NCI-H1105 (cell line): Measurements from ENCODE around the gene PPFIA4.
"Not testable (repeated sequence)": the region's sequence is repeated elsewhere in the genome, so short reads cannot be mapped to it uniquely, and the experiment has no call there.

Experiments
- DNase-seq: peaks from one replicate; lab custom pipeline; 2025; lab: John Stamatoyannopoulos, UW

PPFIA4 gene

DNA sequence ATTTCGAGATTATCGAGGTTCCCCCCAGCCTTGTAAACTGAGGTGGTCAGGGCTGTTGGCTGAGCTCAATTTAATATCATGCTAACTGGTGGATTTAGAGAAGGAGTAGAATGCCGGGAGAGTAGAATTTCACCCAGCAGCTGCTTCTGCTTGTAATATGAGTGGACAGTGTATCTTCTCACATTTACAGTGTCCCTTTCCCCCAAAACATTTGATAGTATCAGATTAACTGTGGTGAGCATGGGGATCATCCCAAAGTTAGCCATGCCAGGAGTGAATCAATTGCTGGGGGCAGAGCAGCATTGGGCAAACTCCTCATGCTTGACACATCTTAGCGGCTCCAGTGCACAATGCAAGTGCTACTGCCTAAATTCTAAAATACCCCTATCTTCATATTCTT, 9.2 kb upstream of the PPFIA4 start:
- DNase-seq: no peak

DNA sequence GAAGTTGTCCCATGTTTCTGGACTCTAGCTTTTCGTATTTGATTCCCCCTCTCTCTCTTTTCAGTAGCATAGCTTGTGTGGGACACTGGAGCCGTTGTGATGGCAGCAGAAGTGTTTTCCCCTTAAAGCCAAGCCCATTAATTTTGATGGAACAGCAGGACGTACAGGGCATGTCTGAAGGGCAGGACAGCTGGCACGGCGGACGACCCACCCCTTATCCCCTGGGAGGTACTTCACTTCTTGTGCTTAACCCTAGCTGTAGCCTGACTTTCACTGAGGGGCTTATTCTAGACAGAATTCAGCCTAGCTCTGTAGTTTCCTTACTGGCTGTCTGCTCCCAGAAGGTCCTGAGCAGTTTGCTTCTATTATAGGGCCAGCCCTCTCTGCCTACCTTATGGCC, 8.6 kb upstream of the PPFIA4 start:
- no peak for DNase-seq

DNA sequence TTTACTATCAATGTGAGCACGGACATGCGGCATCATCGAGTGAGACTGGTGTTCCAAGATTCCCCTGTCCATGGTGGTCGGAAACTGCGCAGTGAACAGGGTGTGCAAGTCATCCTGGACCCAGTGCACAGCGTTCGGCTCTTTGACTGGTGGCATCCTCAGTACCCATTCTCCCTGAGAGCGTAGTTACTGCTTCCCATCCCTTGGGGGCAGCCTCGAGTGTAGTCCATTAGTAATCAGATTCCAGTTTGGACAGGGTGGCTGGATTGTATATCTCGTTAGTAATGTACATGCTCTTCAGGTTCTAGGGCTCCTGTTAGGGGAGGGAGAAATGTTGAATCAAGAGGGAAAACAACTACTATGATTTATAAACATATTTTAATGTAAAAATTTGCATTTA, 3.4 kb upstream of the PPFIA4 start:
- not testable (repeated sequence) for DNase-seq

DNA sequence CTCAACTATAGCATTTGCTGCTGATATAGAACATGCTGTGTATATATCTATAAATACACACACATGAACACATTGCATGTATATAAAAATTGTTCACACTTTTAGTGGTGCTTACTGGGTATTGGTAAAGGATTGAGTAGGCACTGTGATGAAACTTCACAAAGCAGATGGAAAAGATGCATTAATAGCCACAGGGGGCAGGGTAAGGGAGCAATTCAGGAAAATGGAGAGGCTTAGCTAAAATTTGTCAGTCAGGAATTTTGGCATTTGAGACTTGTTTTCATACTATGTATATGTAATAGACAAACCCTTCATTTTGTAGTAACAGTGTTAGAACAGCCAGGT, 633 bp upstream of the PPFIA4 start:
- DNase-seq: no peak

DNA sequence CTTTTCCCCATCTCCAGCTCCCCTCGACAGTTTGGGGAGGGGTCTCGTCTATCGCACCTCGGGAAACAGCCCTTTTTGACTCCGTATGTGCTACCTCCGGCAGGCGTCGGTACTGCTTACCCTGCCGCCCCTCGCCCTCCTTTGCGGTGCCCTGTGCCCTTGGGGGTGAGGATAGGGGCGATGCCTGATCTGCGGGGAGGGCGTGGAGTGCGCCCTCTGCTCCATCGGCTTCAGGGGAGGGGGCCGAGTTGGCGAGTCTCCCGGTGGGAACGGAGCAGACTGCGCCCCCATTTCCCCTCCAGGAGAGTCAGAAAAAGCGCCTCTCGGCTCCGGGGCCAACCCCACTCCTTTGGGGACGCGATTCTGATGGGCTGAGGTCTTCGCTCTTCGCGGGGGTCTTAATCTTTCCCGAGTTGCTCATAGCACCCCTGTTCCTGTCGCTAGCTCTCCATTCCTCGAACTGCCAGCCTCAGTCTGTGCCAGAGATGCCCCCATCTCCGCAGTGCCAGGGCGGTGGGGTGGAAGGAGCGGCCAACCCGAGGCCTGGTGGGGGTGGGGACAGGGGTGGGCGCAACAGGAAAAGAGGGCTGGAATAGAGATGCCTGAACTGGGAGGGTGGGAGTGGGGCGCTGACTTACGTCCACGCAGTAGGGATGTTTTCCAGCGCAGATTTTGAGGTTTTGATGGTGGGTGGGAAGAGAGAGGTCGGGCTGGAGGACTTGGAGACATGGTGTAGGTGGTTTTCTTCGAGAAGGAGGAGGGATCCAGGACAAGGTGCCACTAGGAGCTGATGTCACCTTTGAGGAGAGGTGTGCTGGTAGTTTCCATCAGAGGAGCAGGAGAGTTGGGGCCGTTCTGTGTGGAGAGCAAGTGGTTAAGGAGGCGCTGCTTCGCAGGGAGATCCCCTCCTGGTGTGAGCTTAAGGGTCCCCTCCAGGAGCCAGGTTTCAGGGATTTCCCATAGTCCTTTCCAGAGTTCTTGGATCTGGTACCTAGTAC, 674 bp downstream of the PPFIA4 start:
- no peak for DNase-seq

DNA sequence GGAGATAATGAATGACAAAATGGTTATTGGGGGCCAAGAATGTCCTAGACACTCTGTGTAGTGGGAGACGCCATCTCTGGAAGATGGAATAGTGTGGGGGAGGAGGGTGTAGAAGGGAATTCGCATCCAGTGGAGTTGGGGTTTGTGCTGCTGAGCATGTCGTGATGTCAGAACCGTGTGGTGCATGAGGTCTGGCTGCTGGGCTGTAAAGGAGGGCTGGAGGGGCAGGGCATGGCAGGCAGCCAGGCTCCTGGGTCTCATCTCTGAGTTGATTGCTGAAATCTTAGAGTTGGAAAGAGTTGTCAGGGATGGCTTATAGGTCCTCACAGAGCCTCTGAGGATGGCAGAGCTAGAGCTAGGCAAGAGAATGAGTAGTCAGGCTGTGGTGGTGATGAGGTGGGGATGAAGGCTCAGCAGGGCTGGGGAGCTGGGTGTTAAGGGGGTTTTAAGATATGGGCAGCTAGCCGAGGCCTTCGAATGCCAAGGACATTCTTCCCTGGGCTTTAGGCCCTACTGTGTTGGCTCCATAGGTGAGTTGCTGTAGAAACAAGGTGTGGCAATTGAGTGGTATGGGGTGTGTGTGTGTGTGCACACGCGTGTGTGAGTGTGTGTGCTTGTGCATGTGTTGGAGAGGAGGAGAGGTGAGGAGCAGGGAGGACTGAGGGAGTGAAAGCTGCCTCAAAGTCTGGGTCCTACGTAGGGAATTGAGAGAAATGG, 1.9 kb downstream of the PPFIA4 start:
- DNase-seq: no peak

DNA sequence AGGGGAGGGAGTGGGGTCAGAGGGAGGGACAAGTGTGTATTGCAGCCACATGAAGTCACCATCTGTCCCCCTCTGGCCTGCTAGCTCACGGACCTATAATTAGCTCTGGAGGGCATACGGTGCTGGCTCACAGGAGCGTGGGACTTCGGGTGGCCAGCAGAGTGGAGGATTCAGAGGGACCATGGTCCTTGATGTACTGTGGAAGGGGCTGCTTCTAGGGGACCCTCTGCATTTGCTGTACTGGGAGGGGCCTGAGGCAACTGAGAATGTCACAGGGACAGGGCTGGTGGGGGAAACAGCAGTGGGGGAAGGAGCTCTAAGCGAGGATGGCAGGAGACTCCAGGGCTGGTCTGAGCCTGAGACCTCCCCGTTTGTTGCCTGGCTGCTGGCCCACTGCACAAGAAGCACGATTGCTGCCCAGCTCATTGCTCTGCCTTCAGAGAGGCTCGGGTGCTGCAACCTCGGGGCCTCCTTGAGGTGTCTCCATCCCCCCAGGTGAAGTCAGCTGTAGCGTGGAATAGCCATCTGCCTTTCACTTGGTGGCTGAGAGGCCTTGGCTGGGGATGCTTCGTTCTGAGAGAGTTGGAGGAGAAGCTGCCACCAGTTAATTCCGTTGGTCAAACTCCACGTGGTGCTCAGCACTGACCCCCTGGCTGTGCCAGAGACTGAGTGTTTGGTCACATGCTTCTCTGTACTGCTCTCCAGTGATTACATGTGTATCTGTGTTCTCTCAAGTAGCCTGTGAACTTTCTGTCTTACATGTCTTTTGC, 2.7 kb downstream of the PPFIA4 start:
- DNase-seq: no peak

DNA sequence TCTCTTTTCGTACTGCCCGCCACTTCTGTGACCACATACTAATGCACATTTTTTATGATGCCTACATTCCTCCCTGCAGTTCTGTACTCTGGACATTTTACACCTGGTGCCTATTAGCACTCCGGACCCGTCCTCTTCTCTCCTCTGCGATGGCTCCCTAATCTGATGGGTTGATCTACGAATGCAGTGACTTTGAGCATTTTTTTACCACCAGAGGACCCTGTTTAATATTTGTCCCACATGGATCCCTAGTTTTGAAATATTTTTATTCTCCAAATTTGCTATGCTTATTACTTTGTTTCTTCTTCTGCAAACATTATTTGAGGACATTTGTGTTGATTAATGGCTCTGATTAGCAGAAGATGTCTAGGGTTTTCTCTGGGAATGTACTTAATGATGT, 5.2 kb downstream of the PPFIA4 start:
- DNase-seq: no peak

DNA sequence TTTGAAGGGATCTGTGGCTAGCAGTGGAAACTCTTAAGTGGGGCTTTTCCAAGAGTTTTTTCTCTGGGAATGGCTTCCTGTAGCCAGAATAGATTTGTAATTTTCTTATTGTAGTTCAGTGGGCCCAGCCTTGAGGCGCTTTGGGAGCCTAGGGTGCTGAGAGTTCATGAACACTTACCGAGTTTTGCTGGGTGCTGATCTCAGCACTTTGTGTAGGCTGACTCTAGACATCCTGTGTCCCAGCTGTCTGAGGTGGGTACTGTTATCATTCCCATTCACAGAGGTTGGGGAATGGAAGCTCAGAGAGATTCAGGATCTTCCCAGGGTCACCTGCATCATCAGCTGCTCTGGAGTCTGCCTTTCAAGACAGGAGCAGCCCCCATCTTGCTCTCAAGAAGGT, 7.0 kb downstream of the PPFIA4 start:
- no peak for DNase-seq

DNA sequence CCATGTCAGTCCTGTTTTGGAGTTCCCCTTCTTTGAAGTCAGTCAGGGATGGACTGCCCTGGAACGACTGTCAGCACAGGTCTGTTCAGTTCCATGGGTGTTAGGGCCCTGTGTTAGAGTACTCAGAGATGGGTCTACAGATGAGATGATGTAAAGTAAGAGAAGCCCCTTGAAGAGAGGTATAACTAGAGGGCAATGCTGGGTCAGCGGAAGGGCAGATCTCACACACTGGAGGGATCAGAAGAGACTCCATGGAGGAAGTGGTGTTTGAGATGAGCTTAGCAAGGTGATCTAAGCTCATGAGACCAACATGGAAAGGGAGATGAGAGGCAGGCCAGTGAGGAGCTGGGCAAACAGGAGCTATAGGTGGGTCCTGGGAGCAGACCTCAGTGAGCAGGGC, 7.6 kb downstream of the PPFIA4 start:
- no peak for DNase-seq

DNA sequence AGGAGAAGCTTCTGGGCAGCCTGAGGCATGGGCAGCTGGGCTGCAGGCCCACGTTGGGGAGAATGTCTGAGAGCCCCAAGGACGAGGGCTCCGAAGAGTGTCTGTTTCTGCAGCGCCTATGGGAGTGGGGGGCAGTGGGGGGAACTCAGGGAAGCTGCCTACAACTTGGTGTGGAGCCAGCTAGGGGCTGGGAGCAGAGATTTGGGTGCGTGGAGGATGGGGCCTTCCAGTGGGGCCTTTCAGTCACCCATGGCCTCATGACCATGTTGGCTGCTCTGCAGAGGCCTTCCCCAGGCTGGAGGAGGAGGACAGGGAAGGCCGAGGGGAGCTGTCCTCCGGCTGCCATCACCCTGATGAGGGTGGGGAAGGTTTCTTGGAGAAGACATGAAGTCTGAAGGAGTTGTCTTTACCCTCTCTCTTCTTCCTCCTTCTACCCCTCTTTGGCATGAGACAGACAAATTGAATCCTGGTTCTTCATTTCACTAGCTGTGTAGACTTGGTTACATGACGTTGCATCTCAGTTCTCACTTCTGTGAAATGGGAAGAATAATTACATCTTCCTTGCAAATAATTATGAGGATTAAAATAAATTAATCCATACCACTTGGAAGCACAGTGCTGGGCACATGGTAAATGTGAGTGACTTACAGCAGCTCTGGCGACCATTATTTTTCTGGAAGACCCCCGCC, 8.3 kb downstream of the PPFIA4 start:
- DNase-seq: no peak

DNA sequence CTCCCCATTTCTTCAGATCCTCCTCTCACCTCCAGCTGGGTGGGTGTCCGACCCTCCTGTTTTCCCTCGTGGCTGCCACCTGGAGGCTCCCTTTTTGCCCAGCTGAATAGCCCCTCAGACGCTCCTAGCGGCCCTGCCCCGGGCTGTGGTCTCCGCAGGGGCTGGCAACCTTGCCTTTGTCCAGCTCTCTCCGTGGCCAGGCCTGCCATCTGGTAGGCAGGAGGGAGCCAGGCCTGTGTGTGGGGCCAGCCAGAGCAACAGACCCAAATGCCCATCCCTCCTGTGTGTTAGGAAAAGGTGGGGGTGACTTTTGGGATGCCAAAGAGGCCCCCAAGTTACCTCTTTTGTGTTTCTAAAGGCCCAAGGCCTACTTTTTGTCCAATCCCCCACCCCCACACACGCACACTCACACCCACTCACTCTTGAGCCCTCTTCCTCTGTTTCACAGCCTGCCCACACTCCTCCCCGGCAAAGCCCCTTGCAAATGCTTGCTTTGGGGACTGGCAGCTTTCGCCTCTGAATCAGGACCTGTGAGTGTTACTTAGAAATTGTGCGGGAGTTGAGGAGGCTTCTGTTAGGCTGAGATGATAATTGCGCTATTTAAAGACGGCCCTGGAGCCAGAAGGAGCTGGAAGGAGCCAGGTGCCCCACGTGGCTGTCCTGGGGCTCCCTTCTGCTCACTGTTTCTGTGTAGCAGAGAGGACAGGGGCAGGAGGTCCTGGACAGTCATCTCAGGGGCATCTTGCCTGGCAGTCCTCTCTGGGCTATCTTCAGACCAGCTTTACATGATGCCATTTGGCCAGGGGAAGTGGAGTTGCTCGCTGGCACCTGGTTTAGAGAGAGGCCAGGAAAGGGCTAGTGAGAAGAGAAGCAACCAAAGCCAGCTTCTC, 9.1 kb downstream of the PPFIA4 start:
- no peak for DNase-seq

DNA sequence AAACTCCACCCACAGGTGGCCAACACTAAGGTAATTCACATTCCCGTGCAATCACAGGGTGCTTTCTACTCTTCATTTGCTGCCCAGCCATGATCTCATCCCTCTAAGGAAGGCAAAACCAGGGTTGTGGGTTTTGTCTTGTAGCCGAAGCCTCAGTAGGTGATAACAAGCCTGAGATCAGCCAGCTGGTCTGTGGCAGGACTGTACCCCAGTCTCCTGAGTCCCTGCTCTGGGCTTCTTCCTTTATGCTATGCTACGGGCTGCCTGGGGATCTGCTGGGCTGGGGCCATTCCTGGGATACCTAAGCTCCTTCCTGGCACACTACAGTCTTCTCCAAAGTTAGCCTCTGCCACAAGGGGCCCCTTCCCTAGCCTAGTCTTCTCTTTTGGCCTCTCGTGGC, 9.8 kb downstream of the PPFIA4 start:
- no peak for DNase-seq

DNA sequence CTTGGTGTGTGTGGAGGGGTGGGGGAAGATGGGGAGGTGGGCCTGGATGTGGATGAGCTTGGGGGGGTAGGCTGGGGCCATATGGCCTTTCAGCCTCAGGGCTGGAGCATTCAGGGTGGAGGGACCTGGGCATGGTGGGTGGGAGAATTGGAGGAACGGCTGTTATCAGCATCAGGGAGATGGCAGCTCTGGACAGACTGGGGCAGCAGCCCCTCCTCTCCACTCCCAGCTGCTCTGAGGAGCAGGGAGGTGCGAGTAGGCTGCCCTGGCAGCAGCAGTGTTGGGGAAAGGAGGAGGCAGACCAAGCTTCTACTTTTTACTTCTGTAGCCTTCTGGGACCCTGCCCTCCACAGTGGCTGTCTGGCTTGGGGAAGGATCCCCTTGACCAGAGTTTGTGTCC, 10.2 kb downstream of the PPFIA4 start:
- DNase-seq: no peak

DNA sequence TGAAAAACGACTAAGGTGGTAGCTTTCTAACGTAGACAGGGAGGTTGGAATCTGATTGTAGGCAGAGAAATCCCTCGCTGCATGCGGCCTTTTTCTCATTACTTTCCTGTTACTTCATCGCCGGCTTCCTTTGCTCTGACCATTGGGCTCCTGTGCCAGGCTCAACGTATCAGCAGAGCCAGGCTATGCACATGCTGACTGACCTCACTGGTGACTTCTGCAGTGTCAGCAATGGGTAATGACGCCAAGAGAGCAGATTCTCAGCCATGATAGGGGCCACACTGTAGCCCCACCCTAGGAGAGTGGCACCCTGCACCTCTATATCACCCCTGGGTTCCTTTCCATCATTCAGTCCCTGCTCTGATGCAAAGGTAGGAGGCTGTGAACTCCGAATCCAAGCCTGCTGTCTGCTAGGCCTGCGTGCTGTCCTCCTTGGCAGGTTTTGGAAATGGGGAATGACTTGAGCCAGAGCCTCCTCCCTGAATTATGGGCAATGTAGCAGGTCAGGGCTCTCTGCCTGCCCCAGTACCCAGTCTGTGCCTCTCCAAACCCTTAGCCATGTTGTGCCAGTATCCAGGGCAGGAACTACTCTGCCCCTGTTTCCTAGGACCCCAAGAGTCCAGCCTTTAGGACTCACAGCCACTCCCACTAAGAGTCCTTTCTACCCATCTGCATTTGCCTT, 11.4 kb downstream of the PPFIA4 start:
- DNase-seq: no peak

DNA sequence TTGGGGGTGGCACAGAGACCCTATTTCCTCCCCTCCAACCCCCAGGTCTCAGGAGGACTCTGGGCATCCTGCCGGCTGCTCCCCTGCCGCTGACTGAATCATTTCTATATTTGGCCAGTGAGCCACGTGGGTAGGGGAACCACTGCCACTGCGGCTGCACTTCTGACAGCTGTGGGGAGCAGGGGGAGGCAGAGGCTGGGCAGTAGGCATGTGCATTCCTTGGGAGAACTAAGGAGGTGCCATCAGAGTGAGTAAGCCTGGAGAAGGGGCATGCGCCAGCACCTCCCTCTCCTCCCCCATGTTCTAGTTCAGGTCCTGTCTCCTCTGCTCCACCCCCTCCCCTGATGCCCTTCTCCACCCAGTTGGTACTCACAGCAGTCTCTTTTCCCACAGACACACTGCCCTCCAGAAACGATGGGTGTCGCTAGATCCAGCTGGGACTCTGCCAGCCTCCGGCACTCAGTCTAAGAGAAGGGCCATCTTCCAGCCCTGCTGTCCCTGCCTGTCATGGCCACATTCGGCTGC, 12.0 kb downstream of the PPFIA4 start:
- DNase-seq: no peak

DNA sequence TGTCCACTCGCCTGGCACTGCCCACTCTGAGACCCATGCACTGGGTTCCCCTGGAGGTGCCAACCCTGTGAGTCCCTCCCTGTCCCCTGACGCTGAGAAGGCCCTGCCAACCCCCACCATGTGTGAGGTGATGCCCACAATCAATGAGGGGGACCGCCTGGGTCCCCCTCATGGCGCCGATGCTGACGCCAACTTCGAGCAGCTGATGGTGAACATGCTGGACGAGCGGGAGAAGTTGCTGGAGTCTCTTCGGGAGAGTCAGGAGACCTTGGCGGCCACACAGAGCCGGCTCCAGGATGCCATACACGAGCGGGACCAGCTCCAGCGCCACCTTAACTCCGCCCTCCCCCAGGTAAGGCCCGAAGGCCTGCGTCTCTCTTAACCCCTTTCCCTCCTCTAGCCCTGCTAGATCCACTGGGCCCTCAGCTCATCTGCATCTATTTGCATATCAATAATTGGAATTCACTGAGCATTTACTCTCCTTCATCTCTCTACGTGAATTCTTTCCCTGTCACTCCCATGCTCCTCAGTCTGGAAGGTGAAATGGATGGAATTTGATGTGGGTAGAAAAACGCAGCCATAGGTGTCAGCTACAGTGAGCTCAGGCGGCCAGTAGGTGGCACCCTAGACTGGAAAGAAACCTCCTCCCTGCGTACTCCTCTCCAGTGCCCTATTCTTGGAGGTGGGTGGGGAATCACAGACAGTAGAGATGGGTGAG, 12.8 kb downstream of the PPFIA4 start:
- peak; percentile 56 for DNase-seq

DNA sequence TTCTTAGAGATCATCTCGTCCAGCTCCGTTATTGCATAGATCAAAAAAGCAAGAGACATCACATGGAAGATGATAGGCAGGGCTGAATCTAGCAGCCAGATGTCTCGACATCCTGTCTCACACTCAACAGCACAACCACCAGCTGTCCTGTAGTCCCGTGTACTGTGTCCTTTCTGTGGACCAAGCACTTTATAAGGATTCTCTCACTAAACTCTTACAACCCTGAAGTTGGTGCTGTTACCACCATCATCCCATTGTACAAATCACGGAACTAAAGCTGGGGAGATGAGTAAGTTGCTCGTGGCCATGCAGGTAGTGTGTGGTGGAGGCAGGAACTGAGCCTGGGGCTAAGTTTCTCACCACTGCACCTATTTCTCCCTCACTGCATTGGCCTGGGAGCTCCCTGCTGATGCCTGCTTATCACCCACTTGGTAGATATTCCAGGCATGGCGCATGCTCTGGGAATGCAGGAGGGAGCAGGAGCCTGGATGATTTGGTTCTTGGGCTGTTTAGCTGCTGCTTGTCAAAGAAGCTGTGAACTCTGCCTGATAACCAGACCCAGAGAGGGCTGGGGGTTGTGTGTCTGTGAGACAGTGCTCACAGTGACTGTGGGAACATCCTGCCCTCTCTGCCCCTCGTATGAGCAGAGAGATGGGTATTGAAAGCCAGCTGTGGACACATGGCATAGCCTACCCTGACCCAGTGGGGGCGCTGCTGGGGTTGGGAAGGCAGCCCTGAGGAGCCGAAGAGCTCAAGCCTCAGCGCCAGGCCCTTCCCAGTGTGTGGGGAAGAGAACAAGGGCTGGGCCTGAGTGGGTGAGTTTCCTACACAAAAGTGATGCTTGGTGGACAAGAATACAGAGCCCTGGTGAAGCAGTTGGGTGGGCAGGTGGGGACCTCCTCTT, 13.6 kb downstream of the PPFIA4 start:
- no peak for DNase-seq
